Activated CD8-positive, alpha-beta memory T cell treated with anti-CD3 and anti-CD28 coated beads, Interleukin-2, amount 50 U/mL, for 48 hours (primary cell): ENCODE results near the gene MKLN1.
"Not testable (repeated sequence)": the region's sequence is repeated elsewhere in the genome, so short reads cannot be mapped to it uniquely, and the experiment has no call there.

Source experiments
- DNase-seq: peaks from one replicate; pipeline ENCODE4 v3.0.0-alpha.2; 2020

Gene MKLN1

GRCh38 chr7:131403322-131403721 is 75.6 kb downstream of the MKLN1 start:
- no peak for DNase-seq

GRCh38 chr7:131404226-131404911 is 76.7 kb downstream of the MKLN1 start:
- DNase-seq: no peak

GRCh38 chr7:131409129-131409766 is 81.6 kb downstream of the MKLN1 start:
- DNase-seq: no peak

- DNase-seq: no peak
Observed at GRCh38 chr7:131412031-131412430, 84.4 kb downstream of the MKLN1 start.

- DNase-seq: no peak
Observed at GRCh38 chr7:131413711-131414110, 86.0 kb downstream of the MKLN1 start.

DNA sequence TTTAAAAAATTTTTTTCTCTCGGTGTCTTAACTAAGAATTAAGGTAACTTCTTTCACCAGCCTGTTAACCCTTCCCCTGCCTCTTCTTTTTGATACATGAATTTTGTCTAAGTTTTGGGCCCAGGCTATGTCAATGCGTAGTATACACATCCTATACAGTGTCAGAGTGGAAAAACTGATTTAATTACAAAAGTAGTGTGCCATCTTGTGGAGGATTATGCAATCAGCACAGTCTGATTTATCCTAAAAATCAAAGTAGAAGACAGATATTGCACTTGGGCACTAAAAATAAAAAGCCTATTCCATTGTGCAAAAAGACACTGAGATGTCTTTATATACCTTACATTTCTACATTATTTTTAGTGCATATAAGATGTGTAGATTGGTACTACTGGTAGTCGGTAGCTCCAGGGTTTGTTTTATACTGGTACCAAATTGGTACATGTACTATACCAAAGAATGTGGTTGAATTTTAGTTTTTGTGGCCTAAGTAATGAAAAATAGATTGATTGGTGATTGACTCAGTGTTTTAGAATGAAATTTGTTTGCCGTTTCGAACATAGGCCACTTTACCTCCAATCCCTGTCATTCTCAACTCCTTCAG is 96.6 kb downstream of the MKLN1 start:
- DNase-seq: no peak

GRCh38 chr7:131425992-131426391 is 98.3 kb downstream of the MKLN1 start:
- DNase-seq: no peak

DNA sequence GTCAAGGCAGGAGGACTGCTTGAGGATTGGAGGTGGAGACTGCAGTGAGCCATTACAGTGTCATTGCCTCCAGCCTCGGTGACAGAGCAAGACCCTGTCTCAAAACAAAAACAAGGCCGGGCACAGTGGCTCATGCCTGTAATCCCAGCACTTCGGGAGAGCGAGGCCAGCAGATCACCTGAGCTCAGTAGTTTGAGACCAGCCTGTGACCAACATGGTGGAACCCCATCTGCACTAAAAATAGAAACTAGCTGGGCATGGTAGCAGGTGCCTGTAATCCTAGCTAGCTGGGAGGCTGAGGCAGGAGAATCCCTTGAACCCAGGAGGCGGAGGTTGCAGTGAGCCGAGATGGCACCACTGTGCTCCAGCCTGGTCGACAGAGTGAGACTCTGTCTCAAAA is 103.2 kb downstream of the MKLN1 start:
- DNase-seq: not testable (repeated sequence)

DNA sequence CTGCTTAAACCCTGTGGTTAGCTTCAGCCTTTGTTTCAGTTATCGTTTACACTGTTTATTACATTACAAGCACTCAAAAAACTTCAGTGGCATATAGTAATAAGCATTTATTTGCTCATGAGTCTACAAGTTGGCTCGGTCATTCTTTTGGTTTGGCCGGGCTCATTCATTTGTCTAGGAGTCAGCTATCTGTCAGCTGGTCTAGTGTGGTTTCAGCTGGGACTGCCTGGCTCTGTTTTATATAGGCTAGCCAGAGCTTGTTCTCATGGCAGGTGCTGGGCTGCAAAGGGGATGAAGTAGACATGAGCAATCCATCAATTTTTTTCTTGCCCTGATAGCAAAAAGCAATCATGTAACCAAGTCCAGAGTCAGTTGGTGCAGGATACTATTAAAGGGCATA is 103.6 kb downstream of the MKLN1 start:
- DNase-seq: no peak

- DNase-seq: no peak
Observed at GRCh38 chr7:131431756-131432155, 104.1 kb downstream of the MKLN1 start.

GRCh38 chr7:131436384-131436783 is 108.7 kb downstream of the MKLN1 start:
- no peak for DNase-seq

DNA sequence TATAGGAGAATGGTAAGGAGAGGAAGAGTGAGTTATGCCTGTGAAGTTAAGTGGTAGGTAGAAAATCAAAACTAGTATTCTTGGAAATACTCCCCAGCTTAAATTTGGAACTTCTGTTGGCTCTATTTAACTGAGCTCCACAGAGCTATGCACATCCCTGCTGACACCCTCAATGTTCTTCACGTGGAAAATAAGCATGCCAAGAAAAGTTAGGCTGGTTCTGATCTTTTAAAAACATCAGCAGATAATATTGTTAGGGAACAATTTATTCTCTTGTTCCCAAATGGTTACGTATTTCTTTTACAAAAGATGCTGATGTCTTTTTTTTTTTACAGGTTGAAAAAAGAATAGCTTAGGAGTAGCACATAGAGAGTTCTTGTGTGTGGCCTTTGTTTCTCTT is 111.3 kb downstream of the MKLN1 start:
- DNase-seq: no peak

- no peak for DNase-seq
Observed at GRCh38 chr7:131443496-131443895, 115.8 kb downstream of the MKLN1 start.

GRCh38 chr7:131444683-131445082 is 117.0 kb downstream of the MKLN1 start:
- no peak for DNase-seq

DNA sequence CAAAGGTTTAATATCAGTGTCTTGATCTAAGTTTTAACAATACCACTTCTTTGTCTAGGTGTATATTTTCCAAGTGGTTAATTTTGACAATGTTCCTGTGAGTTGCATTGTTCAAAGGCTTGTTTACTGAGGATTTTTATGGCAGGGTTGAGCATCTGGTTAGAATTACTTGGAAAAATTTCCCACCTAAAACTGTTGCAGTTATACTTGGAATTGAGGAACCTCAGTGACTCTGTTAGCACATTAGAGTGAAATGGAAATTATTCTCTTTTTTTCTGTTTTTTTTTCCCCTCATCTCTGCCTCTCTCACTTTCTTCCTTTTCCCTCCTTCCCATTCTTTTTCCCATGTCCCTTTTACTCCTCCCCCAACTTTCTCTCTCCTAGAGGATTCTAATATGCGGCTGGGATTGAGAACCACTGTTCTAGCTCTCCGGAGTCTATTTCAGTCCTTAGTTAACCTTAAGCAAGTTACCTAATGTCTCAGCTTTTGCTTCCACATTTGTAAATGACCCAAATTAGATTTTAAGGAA is 121.8 kb downstream of the MKLN1 start:
- DNase-seq: no peak

DNA sequence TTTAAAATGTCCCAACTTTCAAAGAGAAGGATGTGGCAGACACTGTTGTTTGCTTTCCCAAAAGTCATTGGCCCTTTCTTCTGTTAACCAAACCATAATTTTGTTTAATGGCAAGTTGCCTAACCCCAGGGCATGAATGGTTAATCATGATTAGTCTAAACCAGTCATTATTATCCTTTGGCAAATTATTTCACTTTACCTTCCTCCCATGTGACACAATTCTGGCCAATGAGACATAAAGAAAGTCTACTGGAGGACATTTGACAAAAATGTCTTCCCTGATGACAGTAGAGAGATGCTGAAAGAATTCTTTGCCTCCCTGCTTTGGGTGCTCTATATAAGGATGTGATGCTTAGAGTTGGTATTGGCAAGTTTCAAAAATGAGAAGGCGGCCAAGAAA is 126.8 kb downstream of the MKLN1 start:
- no peak for DNase-seq

DNA sequence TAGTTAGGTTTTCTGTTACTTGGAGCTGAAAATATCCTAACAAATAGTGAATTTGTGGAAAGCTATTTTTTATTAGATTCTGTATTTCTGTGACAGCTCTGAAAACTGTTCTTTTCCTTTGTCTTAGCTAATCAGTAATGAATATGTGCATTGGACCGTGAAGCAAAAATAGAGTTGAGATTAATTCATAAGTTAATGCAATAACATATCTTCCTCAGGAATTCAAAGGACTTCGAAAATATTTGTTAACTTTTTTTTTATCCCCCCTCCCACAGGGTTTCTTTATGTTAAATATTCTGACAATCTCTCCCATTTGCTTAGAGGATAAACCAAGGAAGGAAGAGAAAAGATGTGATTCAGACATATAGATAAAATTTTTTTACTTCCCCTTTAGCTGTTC is 127.3 kb downstream of the MKLN1 start:
- DNase-seq: no peak

DNA sequence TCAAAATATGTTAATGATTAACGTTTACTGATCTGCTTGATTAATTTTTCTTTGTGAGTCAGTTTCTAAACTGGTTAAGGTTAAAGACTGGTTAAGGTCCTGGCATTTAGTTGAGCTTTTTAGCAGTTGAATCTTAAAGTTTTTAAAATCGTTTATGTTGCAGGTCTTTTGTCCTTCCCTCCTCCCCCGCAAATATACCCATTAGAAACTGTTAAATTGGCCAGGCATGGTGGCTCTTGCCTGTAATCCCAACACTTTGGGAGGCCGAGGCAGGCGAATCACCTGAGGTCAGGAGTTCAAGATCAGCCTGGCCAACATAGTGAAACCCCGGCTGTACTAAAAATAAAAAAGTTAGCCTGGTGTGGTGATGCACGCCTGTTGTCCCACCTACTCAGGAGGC is 127.9 kb downstream of the MKLN1 start:
- no peak for DNase-seq

GRCh38 chr7:131456338-131456737 is 128.7 kb downstream of the MKLN1 start:
- DNase-seq: no peak

GRCh38 chr7:131459256-131459655 is 131.6 kb downstream of the MKLN1 start:
- DNase-seq: no peak

DNA sequence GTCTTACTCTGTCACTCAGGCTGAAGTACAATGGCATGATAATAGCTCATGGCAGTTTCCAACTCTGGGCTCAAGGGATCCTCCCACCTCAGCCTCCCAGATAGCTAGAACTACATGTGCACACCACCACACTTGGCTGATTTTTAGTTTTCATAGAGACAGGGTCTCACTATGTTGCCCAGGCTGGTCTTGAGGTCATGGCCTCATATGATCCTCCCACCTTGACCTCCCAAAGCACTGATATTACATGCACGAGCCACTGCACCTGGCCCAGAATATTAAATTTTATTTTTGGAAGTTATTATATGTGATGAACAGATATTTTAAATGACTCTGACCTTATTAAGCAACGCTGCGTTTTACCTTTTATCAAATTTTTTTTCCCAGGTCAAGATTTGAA is 134.4 kb downstream of the MKLN1 start:
- DNase-seq: no peak

DNA sequence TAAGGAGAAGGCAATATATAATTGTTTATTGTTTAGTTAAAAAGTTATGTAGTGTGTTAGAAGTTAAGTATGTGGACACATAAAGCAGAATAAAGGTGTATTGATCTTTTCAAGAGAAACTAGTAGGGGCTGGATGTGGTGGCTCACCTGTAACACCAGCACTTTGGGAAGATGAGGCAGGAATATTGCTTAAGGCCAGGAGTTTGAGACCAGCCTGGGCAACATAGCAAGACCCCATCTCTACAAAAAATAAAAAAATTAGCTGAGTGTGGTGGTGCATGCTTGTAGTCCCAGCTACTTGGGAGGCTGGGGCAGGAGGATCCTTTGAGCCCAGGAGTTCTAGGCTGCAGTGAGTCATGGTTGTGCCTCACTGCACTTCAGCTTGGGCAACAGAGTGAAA is 135.0 kb downstream of the MKLN1 start:
- not testable (repeated sequence) for DNase-seq

GRCh38 chr7:131466735-131467365 is 139.2 kb downstream of the MKLN1 start:
- DNase-seq: no peak

GRCh38 chr7:131467788-131468187 is 140.1 kb downstream of the MKLN1 start:
- DNase-seq: no peak
